ENCODE results near the gene PRTFDC1.
"Not testable (repeated sequence)": the region's sequence is repeated elsewhere in the genome, so short reads cannot be mapped to it uniquely, and the experiment has no call there.

Gene PRTFDC1

DNA sequence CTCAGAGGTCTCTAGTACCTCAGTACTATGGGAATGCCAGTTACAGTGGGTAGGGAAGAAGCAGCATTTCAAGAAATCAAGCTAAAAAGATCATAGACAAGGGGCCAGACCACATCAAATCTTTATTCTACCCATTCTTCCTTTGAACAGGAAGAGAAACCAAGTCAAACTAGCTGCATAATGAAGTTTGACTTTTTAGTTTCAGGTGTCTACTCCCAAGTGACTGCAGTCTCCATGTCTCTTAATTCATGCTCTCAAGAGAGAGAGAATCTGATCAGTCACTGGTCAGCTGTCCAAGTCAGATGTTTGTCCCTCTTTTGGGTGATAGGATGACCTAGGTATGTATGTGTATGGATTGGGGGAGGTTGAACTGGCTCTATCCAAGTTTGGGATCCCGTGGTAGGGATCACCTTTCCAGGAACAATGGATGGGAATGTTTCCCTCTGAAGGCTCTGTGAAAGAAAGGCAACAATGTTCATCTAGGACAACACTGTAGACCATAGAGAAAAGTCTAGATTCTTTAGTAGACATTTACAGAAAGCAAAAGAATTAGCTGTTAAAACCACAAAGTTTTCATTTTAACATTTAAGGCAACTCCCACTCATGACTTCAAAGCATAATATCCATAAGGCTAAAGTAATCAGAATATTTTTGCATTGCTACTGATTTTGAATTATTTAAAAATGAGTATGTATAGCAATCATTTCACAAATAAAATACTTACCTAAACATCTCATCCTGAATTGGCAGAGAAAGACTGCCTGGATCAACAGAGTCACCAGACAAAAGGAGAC, 30.1 kb upstream of the PRTFDC1 start:
- no peak overlapping the region for H3K4me3 ChIP-seq (ENCODE audit: low read depth, low read length)
- no peaks in the 10 kb centered on the region for H3K27me3 ChIP-seq (ENCODE audit: control insufficient read depth, insufficient read depth, low read length)
- no peaks in the 10 kb centered on the region for H3K9me3 ChIP-seq (ENCODE audit: control insufficient read depth, insufficient read depth, low read length)
- no peaks in the 10 kb centered on the region for H3K36me3 ChIP-seq (ENCODE audit: control insufficient read depth, insufficient read depth, low read length)
- no peaks in the 10 kb centered on the region for H3K4me1 ChIP-seq (ENCODE audit: control insufficient read depth, insufficient read depth, low read length)
- no peak overlapping the region for H3K9ac ChIP-seq (ENCODE audit: low read depth, low read length)

DNA sequence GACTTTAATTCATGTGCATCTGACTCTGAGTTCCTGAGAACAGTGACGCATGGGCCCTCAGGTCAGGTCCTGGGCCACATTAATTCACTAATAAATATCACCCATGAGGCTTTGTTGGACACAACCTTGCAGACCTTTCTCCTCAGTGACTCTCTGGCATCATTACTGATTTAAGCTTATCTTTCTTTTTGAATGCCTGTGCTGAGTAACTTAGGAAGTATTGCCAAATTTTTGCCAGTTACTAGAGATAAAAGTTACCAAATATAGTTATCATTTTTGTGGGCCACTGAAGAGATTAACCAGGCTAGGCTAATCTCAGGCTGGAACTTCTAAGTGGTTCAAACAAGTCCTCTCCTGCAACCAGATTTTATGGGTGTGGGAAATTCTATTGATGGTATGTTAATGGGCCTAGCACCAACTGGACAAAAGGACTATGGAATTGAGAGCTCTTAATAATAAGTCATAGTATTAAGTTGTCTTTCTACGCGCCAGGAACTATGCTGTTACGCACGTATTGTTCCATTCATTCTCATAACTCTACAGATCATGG, 28.8 kb upstream of the PRTFDC1 start:
- H3K4me3 ChIP-seq (ENCODE audit: low read depth, low read length): no peak overlapping the region
- H3K36me3 ChIP-seq (ENCODE audit: control insufficient read depth, insufficient read depth, low read length): no peaks in the 10 kb centered on the region
- H3K9ac ChIP-seq (ENCODE audit: low read depth, low read length): no peak overlapping the region
- no peaks in the 10 kb centered on the region for H3K9me3 ChIP-seq (ENCODE audit: control insufficient read depth, insufficient read depth, low read length)
- no peaks in the 10 kb centered on the region for H3K4me1 ChIP-seq (ENCODE audit: control insufficient read depth, insufficient read depth, low read length)
- no peaks in the 10 kb centered on the region for H3K27me3 ChIP-seq (ENCODE audit: control insufficient read depth, insufficient read depth, low read length)

DNA sequence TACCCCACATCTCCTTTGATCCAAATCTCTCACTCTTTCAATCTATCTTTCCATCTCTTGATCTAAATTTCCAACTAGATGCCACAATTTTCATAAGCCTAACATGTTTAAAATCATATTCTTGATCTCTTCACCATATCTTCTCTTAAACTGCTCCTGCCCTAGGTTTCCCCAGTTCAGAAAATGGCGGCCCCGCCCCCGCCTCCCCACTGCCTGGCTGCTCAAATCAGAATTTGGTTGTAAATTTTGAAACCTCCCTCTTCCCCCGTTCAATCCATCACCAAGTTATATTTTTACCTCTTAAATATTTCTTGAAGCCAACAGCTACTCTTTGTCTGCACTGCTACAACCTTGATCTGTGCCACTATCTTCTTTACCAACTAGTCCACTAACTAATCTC, 27.3 kb upstream of the PRTFDC1 start:
- Histone ChIP-seq H3K4me3 (ENCODE audit: low read depth, low read length) (no peak overlapping the region), H3K4me1 (ENCODE audit: control insufficient read depth, insufficient read depth, low read length) (no peaks in the 10 kb centered on the region), H3K9me3 (ENCODE audit: control insufficient read depth, insufficient read depth, low read length) (no peaks in the 10 kb centered on the region), H3K27me3 (ENCODE audit: control insufficient read depth, insufficient read depth, low read length) (no peaks in the 10 kb centered on the region), H3K9ac (ENCODE audit: low read depth, low read length) (no peak overlapping the region), H3K36me3 (ENCODE audit: control insufficient read depth, insufficient read depth, low read length) (no peaks in the 10 kb centered on the region)

DNA sequence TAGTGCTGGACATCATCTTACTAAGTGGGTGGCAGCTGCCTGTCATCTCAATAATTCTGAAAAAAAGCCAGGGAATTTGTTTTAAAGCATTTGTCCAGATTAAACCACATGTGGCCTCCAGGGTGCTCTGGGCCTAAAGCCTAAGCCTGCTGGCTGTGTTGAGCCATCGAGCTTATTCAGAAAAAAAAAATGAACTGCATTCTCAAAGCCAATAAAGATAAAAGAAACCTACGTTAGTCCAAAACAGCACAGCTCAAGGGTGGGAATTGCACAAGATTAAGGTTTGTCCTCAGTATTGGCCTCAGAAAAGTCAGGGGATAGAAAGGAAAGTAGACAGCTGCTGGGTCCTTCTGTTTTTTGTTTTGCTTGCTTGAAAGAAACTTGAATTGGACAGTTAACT, 22.6 kb upstream of the PRTFDC1 start:
- Histone ChIP-seq H3K9ac (ENCODE audit: low read depth, low read length) (no peak overlapping the region), H3K27me3 (ENCODE audit: control insufficient read depth, insufficient read depth, low read length) (no peaks in the 10 kb centered on the region), H3K4me3 (ENCODE audit: low read depth, low read length) (no peak overlapping the region), H3K4me1 (ENCODE audit: control insufficient read depth, insufficient read depth, low read length) (no peaks in the 10 kb centered on the region), H3K36me3 (ENCODE audit: control insufficient read depth, insufficient read depth, low read length) (no peaks in the 10 kb centered on the region), H3K9me3 (ENCODE audit: control insufficient read depth, insufficient read depth, low read length) (no peaks in the 10 kb centered on the region)

DNA sequence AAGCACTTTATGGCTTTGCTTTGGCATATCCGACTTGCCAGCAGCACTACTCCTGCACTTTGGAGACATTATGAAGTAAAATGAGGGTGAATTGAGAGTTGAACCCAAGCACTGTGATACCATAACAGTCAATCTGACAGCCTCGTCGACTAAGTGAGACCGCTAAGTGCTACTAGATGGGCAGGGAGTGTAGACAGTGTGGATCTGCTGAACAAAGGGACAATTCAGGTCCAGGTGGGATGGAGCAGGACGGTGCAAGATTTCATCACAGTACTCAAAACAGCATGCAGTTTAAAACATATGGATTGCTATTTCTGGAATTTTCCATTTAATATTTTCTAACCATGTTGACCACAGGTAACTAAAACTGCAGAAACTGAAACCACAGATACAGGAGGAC, 20.8 kb upstream of the PRTFDC1 start:
- Histone ChIP-seq H3K9me3 (ENCODE audit: control insufficient read depth, insufficient read depth, low read length) (no peaks in the 10 kb centered on the region), H3K36me3 (ENCODE audit: control insufficient read depth, insufficient read depth, low read length) (no peaks in the 10 kb centered on the region), H3K4me3 (ENCODE audit: low read depth, low read length) (no peak overlapping the region), H3K9ac (ENCODE audit: low read depth, low read length) (no peak overlapping the region), H3K27me3 (ENCODE audit: control insufficient read depth, insufficient read depth, low read length) (no peaks in the 10 kb centered on the region), H3K4me1 (ENCODE audit: control insufficient read depth, insufficient read depth, low read length) (no peaks in the 10 kb centered on the region)

DNA sequence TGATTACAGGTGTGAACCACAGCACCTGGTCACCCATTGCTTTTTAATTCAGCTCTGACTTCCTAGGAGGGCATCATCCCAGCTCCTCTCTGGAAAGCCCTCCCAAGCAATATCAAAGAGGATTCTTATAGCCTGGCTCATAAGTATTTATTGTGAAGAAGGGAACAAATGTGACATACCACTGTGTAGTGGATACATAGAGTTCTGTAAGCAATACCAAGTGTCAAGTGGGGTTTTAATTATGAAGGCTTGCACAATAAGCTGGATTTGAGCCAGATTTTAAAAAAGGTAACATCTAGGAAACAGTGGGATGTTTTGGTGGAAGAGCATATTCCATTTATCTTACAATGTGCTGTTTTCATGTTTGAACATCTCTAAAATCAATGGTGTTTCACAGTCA, 19.0 kb upstream of the PRTFDC1 start:
- Histone ChIP-seq H3K4me3 (ENCODE audit: low read depth, low read length) (no peak overlapping the region), H3K4me1 (ENCODE audit: control insufficient read depth, insufficient read depth, low read length) (no peaks in the 10 kb centered on the region), H3K27me3 (ENCODE audit: control insufficient read depth, insufficient read depth, low read length) (no peaks in the 10 kb centered on the region), H3K9ac (ENCODE audit: low read depth, low read length) (no peak overlapping the region), H3K9me3 (ENCODE audit: control insufficient read depth, insufficient read depth, low read length) (no peaks in the 10 kb centered on the region), H3K36me3 (ENCODE audit: control insufficient read depth, insufficient read depth, low read length) (no peaks in the 10 kb centered on the region)

DNA sequence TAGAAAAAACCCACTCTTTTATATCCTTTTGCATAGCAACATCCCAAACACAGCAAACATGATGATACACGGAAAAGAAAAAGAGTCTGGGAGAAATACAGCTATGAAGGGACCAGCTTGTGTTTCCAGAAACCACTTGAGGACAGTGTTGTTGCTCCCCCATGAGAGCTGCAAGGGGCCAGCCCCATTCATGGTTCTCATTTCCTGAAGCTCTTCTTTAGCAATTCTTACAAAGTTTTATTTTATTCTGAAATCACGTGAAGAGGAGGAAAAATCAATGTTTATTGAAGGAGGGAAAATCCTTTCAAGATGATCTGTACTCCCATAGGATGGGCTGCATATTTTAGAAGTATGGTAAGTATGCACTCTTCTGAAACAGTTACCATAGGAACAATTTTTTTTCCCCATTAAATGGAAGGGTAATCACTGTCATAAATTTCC, 17.5 kb upstream of the PRTFDC1 start:
- no peaks in the 10 kb centered on the region for H3K9me3 ChIP-seq (ENCODE audit: control insufficient read depth, insufficient read depth, low read length)
- H3K9ac ChIP-seq (ENCODE audit: low read depth, low read length): no peak overlapping the region
- H3K4me3 ChIP-seq (ENCODE audit: low read depth, low read length): no peak overlapping the region
- H3K27me3 ChIP-seq (ENCODE audit: control insufficient read depth, insufficient read depth, low read length): no peaks in the 10 kb centered on the region
- H3K36me3 ChIP-seq (ENCODE audit: control insufficient read depth, insufficient read depth, low read length): no peaks in the 10 kb centered on the region
- no peaks in the 10 kb centered on the region for H3K4me1 ChIP-seq (ENCODE audit: control insufficient read depth, insufficient read depth, low read length)

DNA sequence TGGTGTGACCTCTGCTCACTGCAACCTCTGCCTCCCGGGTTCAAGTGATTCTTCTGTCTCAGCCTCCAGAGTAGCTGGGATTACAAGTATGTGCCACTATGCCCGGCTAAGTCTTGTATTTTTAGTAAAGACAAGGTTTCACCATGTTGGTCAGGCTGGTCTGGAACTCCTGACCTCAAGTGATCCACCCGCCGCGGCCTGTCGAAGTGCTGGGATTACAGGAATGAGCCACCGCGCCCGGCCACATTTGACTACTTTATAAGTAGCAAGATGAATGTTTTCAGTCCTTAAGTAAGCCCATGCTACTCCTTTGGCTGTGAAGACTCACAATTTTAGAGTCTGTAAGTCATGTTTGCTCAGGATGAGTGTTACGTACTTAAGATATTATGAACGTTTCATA, 16.5 kb upstream of the PRTFDC1 start:
- not testable (repeated sequence) for H3K36me3 ChIP-seq (ENCODE audit: control insufficient read depth, insufficient read depth, low read length); H3K4me1 ChIP-seq (ENCODE audit: control insufficient read depth, insufficient read depth, low read length); H3K27me3 ChIP-seq (ENCODE audit: control insufficient read depth, insufficient read depth, low read length); H3K9ac ChIP-seq (ENCODE audit: low read depth, low read length); H3K4me3 ChIP-seq (ENCODE audit: low read depth, low read length); H3K9me3 ChIP-seq (ENCODE audit: control insufficient read depth, insufficient read depth, low read length)

DNA sequence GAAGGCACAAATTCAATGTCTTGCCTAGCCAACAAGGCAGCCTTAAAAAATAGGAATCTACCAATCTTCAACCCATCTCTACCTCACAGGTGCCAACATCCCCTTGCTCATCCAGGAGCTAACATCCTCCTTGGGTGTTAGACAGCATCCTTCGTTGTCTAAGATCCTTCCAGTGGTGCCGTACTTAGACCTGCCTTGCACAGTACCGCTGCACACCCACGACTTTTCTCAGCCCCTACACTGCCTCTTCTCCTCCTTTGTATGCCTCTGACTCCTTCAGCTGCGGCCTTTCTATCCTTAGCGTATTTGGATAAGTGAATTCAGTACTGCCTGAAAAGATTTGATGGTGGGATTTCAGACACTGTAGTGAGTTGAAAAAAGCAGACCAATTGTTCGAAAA, 15.9 kb upstream of the PRTFDC1 start:
- no peaks in the 10 kb centered on the region for H3K4me1 ChIP-seq (ENCODE audit: control insufficient read depth, insufficient read depth, low read length)

DNA sequence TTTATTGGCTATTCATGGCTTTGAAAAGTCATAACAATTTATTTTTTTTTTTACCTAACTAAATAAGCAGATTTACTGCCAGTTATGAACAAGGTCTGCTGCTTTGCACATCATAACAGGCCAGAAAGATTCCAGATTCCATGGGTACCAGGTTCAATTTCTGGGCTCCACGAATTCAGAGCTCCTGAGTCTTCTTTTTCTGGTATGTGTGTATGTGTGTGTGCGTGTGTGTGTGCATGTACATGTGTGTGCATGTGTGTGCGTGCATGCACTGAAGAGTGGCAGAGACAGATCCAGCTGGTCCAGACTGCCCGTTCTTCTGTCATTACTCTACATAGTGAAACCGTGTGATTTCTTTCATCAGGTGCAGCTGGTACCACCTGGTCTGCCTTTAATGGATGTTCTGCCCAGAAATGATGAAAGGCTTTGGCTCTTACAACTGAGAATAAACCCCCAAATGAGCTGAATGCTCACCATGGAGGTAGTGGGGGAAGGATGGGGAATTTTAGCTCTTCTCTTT, 14.6 kb upstream of the PRTFDC1 start:
- Histone ChIP-seq H3K36me3 (ENCODE audit: control insufficient read depth, insufficient read depth, low read length) (no peaks in the 10 kb centered on the region), H3K27me3 (ENCODE audit: control insufficient read depth, insufficient read depth, low read length) (no peaks in the 10 kb centered on the region), H3K4me1 (ENCODE audit: control insufficient read depth, insufficient read depth, low read length) (no peaks in the 10 kb centered on the region), H3K9me3 (ENCODE audit: control insufficient read depth, insufficient read depth, low read length) (no peaks in the 10 kb centered on the region), H3K4me3 (ENCODE audit: low read depth, low read length) (no peak overlapping the region), H3K9ac (ENCODE audit: low read depth, low read length) (no peak overlapping the region)

More for the DNA sequence above, 15.9 kb upstream of the PRTFDC1 start:
- no peaks in the 10 kb centered on the region for H3K36me3 ChIP-seq (ENCODE audit: control insufficient read depth, insufficient read depth, low read length)
- no peak overlapping the region for H3K9ac ChIP-seq (ENCODE audit: low read depth, low read length)
- no peaks in the 10 kb centered on the region for H3K27me3 ChIP-seq (ENCODE audit: control insufficient read depth, insufficient read depth, low read length)
- H3K4me3 ChIP-seq (ENCODE audit: low read depth, low read length): no peak overlapping the region
- no peaks in the 10 kb centered on the region for H3K9me3 ChIP-seq (ENCODE audit: control insufficient read depth, insufficient read depth, low read length)

DNA sequence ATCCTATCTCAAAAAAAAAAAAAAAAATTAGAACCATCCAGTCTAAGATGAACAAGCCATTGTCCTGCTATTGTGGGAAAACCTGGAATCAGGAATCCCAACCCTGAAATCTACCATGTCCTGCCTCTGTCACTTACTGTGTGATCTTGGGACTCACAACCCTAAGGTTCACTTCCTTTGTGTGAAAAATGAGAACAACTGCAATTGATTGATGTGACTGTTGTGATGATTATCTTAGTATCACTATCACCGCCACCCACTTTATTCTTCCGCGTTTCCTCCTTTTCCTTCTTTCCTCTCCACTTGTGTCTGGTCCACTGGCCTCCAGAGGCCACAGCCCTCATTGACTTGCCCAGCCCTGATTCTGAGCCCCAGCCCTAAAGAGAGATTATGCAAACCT, 12.6 kb upstream of the PRTFDC1 start:
- Histone ChIP-seq H3K4me3 (ENCODE audit: low read depth, low read length) (no peak overlapping the region), H3K36me3 (ENCODE audit: control insufficient read depth, insufficient read depth, low read length) (no peaks in the 10 kb centered on the region), H3K4me1 (ENCODE audit: control insufficient read depth, insufficient read depth, low read length) (no peaks in the 10 kb centered on the region), H3K27me3 (ENCODE audit: control insufficient read depth, insufficient read depth, low read length) (no peaks in the 10 kb centered on the region), H3K9me3 (ENCODE audit: control insufficient read depth, insufficient read depth, low read length) (no peaks in the 10 kb centered on the region), H3K9ac (ENCODE audit: low read depth, low read length) (no peak overlapping the region)

DNA sequence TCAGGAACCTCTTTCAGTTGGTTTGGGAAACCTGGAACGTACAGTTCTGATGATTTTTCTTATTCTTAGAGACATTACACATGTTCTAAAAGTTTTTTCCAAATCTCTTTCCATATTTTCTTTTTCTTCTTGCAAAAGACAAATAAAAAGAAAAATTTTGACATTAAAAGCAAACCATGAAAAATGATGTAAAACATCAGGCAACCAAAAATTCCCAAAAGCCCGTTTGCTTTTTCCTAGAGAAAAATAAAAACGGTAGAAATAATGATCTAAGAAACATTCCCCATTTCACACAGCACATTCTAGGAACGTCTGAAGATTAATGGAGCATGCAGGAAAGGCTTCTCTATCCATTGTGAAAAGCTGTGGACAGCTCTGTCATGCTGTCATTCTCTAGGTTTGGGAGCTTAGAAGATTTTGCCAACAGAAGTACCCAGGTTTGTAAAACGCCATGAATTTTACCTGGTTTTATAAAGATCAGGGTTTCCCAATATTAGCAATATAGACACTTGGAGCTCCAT, 11.2 kb upstream of the PRTFDC1 start:
- Histone ChIP-seq H3K9me3 (ENCODE audit: control insufficient read depth, insufficient read depth, low read length) (no peaks in the 10 kb centered on the region), H3K9ac (ENCODE audit: low read depth, low read length) (no peak overlapping the region), H3K36me3 (ENCODE audit: control insufficient read depth, insufficient read depth, low read length) (no peaks in the 10 kb centered on the region), H3K27me3 (ENCODE audit: control insufficient read depth, insufficient read depth, low read length) (no peaks in the 10 kb centered on the region), H3K4me1 (ENCODE audit: control insufficient read depth, insufficient read depth, low read length) (peaks cover 3% of the 10 kb centered on the region), H3K4me3 (ENCODE audit: low read depth, low read length) (no peak overlapping the region)

All from iPS-15b (cell line).